SK-N-DZ (cell line): ENCODE data around the gene CLINT1.

Source experiments
- DNase-seq: peaks from one replicate; pipeline ENCODE4 v3.0.0-alpha.2; 2015; ENCODE audit warnings: low spot score

CLINT1 gene

GRCh38 chr5:157761690-157762621 lies 97.0 kb downstream of the CLINT1 start:
- peak; percentile 74 for DNase-seq

GRCh38 chr5:157758706-157759105 lies 100.2 kb downstream of the CLINT1 start:
- no peak for DNase-seq

- no peak for DNase-seq
Measured at GRCh38 chr5:157756122-157756521, 102.8 kb downstream of the CLINT1 start.

GRCh38 chr5:157750320-157750719 lies 108.6 kb downstream of the CLINT1 start:
- DNase-seq = no peak

GRCh38 chr5:157749462-157749799 lies 109.5 kb downstream of the CLINT1 start:
- no peak for DNase-seq

- DNase-seq = no peak
Measured at GRCh38 chr5:157748760-157749461, 110.0 kb downstream of the CLINT1 start.

- no peak for DNase-seq
Measured at GRCh38 chr5:157747766-157748700, 110.9 kb downstream of the CLINT1 start.

GRCh38 chr5:157747173-157747740 lies 111.7 kb downstream of the CLINT1 start:
- no peak for DNase-seq

DNA sequence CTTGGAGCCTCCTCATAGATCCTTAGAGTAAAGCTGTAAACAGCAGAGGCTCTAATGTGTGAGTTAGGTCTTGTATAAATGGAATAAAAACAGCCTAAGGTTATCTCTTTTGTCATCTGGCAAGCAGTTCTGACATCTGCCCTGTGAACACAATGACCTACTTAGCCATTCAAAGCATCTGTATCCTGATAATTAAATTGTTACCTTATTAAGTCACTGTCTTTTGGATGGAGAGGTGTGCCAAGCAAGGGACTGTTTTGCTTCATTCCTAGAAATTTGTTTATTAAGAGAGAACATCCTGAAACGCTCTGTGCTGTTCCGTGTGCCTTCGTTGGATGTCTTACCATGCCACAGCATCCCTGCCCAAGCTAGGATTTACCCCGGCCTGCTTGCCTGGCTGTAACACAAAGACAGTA lies 113.9 kb downstream of the CLINT1 start:
- DNase-seq = peak; percentile 38

DNA sequence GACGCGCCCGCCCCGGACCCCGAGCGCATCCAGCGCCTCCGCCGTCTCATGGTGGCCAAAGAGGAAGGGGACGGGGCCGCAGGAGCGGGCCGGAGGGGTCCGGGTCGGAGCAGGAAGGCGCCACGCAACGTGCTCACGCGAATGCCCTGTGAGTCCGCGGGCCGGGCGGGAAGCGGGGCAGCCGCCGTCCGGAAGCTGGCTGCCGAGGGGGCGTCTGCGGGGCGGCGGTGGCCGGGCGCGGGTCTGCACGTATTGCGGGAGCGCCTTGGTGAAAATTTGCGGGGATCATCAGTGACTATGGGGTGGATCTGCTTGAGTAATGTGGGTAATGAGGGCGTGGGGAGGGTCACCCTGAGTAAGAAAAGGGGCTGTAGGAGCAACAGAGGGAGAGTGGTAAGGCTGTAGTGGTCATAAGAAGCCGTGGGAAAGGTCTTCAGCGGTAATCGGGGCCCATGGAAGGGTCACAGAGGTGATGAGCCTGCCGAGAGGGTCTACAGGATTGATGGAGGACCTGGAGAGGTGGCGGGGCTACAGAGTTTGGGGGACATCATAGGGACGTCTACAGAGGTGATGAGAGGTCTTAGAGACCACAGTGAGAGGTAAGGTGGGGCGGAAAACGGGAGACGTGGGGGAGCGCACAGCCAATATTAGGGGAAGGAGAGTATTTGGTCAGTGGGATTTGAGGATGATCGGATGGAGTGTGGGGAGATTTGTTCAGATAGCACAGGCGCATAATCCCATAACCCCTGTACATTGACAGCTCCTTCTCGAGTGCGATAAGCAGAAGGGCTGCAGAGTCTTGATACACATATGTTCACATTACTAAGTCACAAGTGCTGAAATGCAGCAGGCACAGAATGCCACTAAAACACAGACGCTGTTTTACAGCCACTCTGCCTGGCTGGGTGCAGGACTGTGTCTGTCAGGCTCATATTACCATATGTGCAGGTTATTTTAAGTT lies 114.6 kb downstream of the CLINT1 start:
- DNase-seq = peak; percentile 53

DNA sequence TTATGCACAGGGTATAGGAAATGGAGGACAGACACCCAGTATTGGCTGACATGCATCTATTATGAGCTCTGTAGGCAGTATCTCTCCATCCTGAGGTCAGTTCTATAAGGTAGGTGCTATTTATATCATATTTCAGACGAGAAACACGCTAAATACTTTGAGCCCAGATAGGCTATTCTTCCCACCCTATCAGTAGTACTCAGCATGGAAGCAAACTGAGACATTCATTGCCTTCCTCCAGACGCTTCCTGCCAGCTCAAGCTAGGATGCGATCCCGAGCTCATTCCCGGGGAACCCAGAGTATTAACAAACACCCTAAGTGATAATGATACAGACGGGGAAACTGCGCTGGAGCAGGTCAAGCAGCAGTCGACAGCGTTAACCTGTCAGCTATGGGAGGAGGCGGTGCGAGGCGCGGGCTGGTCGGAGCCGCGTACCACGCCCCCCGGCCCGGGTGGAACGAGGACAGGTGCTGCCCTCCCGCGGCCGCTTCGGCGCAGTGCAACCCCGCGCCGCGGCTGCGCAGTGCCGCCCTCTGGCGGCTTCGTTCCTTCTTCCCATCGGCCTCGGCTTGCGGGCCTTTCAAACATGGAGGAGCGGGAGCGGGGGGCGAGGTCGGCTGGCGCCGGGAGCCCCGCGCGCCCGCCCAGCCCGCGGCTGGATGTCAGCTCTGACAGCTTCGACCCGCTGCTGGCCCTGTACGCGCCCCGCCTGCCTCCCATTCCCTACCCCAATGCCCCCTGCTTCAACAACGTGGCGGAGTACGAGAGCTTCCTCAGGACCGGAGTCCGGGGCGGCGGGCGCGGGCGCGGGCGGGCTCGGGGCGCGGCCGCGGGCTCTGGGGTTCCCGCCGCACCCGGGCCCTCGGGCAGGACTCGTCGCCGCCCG lies 115.5 kb downstream of the CLINT1 start, which contains the start of gene LSM11:
LSM11 (plus strand) TSS at position 550 of the 888 bp plus-strand sequence; CDS start at position 589, 39 bp downstream.
- DNase-seq = peak; percentile 80

DNA sequence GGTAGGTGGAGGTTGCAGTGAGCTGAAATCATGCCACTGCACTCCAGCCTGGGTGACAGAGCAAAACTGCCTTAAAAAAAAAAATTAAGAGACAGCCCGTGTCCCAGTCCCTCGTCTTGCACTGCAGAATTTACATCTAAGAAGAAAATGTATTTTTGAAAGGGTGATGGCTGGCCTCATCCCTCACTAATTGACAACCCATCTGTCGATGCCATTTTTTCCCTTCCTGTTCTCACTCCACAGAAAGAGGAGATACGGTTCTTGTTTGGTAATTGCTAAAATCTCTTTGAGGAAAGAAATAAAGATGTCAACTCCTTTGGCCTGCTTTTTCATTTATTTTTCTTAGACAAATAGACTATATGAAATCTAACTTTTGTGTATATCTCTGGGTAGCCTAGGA lies 117.8 kb downstream of the CLINT1 start:
- no peak for DNase-seq

DNA sequence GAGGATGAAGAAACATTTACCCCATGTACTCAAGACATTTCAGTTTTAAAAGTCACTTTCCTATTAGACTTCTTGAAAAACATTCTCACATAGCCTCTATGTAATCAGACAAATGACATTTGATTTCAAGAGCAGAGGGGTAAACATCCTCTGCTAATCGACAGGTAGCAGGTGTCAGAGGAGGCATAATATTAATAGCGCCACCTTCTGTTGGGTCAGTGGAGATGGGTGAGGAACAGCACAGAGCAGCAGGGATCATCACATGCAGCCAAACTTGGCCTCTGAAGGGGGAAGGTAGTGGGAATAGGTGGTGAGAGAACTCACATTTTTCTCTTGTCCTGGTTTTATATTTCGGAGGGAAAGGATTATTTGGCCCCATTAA lies 118.7 kb downstream of the CLINT1 start:
- no peak for DNase-seq

DNA sequence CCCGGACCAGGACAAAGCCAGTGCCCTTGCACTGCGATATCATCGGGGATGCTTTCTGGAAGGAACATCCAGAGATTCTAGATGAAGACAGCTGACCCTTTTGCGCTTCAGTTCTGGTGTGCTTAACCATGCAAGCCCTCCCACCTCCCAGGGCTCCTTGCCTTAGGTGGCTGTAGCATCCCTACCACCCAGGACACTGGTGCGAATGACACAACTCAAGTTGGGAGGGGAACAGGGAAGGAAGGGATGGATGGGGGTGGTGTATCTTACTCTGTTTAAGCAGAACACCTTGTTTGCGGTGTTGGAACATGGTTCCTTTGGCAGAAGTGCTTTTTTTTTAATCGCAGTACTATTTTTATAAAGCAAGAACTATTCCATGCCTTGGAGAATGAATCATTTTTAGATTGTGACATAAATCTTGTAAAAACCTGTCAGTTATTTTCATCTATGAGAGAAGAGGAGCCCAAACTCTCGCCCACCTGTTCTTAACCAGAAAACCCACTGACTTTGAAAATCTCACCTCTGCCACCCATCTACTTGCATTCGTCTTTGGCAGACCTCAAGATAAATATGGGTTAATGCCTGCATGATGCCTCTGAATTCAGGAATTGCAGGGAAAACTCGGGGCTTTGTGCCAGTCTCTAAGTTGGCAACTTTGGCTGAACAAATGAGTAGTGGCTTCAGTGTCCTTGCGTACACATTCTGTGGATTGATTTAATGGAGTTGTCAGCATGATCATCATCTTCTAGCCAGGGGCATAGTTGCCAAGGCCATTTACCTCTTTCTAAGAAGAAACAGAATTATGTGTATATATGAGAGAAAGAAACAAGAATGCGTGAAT lies 119.3 kb downstream of the CLINT1 start:
- no peak for DNase-seq

DNA sequence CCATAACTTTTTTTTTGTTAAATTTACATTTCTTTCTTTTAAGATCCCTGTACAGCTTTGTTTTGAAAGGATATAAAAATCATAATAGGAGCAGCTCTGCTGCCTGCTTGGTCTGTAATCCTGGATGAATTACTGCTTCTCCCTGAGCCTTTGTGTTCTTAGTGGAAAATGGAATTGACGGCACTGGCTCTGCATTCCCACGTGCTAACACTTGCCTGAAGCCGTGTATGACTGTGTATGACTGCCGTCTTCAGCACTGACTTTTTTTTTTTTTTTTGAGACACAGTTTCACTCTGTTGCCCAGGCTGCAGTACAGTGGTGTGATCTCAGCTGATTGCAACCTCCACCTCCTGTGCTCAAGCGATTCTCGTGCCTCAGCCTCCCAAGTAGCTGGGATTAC lies 123.0 kb downstream of the CLINT1 start:
- no peak for DNase-seq
